Measurements from ENCODE around the gene DDA1.
"Not testable (repeated sequence)": the region's sequence is repeated elsewhere in the genome, so short reads cannot be mapped to it uniquely, and the experiment has no call there.

DDA1 gene

GRCh38 chr19:17353386-17353785, 44.0 kb downstream of the DDA1 start:
- no peak overlapping the region for H3K4me3 ChIP-seq (ENCODE audit: low read depth, low read length)
- CTCF ChIA-PET = interaction anchor here (14.8 kb wide), 1 partner anchor 34 kb away, joined by 208 read pairs; no protein-coding TSS in a partner anchor
- TF ChIP-seq CTCF (IDR thresholded peaks at IDR 0.05; ENCODE audit: insufficient read depth, low read length, missing control alignments) = no peak
- POLR2A ChIA-PET = no interaction called here
- no peak for DNase-seq (ENCODE audit: low read depth, low spot score)

- ChIA-PET POLR2A (no interaction called here), CTCF (interaction anchor here (0.7 to 2.2 kb wide), 4 partner anchors 10 to 502 kb away, joined by 3 to 7 read pairs (median 3); no protein-coding TSS in a partner anchor)
- no peak overlapping the region for H3K4me3 ChIP-seq (ENCODE audit: low read depth, low read length)
- no peak for TF ChIP-seq CTCF (IDR thresholded peaks at IDR 0.05; ENCODE audit: insufficient read depth, low read length, missing control alignments)
- no peak for DNase-seq (ENCODE audit: low read depth, low spot score)
Measured at GRCh38 chr19:17357078-17357666, 47.8 kb downstream of the DDA1 start.

GRCh38 chr19:17357724-17358123, 48.4 kb downstream of the DDA1 start:
- POLR2A ChIA-PET = no interaction called here
- DNase-seq (ENCODE audit: low read depth, low spot score) = no peak
- H3K4me3 ChIP-seq (ENCODE audit: low read depth, low read length) = no peak overlapping the region
- CTCF ChIA-PET = interaction anchor here (0.7 to 1.0 kb wide), 3 partner anchors 12 to 501 kb away, joined by 3 read pairs; no protein-coding TSS in a partner anchor
- no peak for TF ChIP-seq CTCF (IDR thresholded peaks at IDR 0.05; ENCODE audit: insufficient read depth, low read length, missing control alignments)

GRCh38 chr19:17358395-17358794, 49.0 kb downstream of the DDA1 start:
- no peak overlapping the region for H3K4me3 ChIP-seq (ENCODE audit: low read depth, low read length)
- TF ChIP-seq CTCF (IDR thresholded peaks at IDR 0.05; ENCODE audit: insufficient read depth, low read length, missing control alignments) = no peak
- no peak for DNase-seq (ENCODE audit: low read depth, low spot score)
- ChIA-PET CTCF (interaction anchor here (1.1 to 1.9 kb wide), 2 partner anchors 11 to 28 kb away, joined by 5 to 6 read pairs; no protein-coding TSS in a partner anchor), POLR2A (no interaction called here)

- ChIA-PET CTCF (interaction anchor here (1.2 to 1.9 kb wide), 2 partner anchors 13 to 21 kb away, joined by 4 to 6 read pairs; no protein-coding TSS in a partner anchor), POLR2A (no interaction called here)
- no peak for TF ChIP-seq CTCF (IDR thresholded peaks at IDR 0.05; ENCODE audit: insufficient read depth, low read length, missing control alignments)
- DNase-seq (ENCODE audit: low read depth, low spot score) = no peak
- no peak overlapping the region for H3K4me3 ChIP-seq (ENCODE audit: low read depth, low read length)
Measured at GRCh38 chr19:17359905-17360800, 50.8 kb downstream of the DDA1 start.

GRCh38 chr19:17363852-17364605, 54.7 kb downstream of the DDA1 start:
- H3K4me3 ChIP-seq (ENCODE audit: low read depth, low read length); DNase-seq (ENCODE audit: low read depth, low spot score); POLR2A ChIA-PET: not testable (repeated sequence)
- CTCF ChIA-PET = interaction anchor here (1.3 to 4.0 kb wide), 2 partner anchors 21 to 81 kb away, joined by 3 to 39 read pairs; no protein-coding TSS in a partner anchor
